Osteocyte (in vitro differentiated cells): Measurements from ENCODE around the gene SCYGR3. TPM values are rescaled to one million over a fixed set of nuclear protein-coding genes. Genes with fewer than 3 reads are reported as not detected.

Source experiments
- DNase-seq: peaks from one replicate; pipeline ENCODE4 v3.0.0; 2021; ENCODE audit warnings: mixed read lengths; ENCODE audit not compliant: unreplicated experiment; ENCODE audit errors: extremely low spot score
- H3K27ac Mint-ChIP-seq: one replicate; pipeline ENCODE4 v1.8.0; 2021; ENCODE audit warnings: mild to moderate bottlenecking, mixed read lengths; ENCODE audit not compliant: unreplicated experiment
- H3K27me3 Mint-ChIP-seq: one replicate; pipeline ENCODE4 v1.8.0; 2021; ENCODE audit warnings: mixed read lengths; ENCODE audit not compliant: unreplicated experiment
- H3K36me3 Mint-ChIP-seq: one replicate; pipeline ENCODE4 v1.8.0; 2021; ENCODE audit warnings: mixed read lengths; ENCODE audit not compliant: unreplicated experiment
- H3K4me1 Mint-ChIP-seq: one replicate; pipeline ENCODE4 v1.8.0; 2021; ENCODE audit warnings: mixed read lengths; ENCODE audit not compliant: unreplicated experiment
- H3K4me3 Mint-ChIP-seq: one replicate; pipeline ENCODE4 v1.8.0; 2021; ENCODE audit warnings: mild to moderate bottlenecking, moderate library complexity, mixed read lengths; ENCODE audit not compliant: unreplicated experiment
- H3K9me3 Mint-ChIP-seq: one replicate; pipeline ENCODE4 v1.8.0; 2021; ENCODE audit warnings: mixed read lengths; ENCODE audit not compliant: unreplicated experiment
- CTCF ChIP-seq: fragments of 200-600 bp; sonication (generic); IDR thresholded peaks from 2 replicates; pipeline ENCODE4 v1.5.0; 2021; ENCODE audit warnings: antibody characterized with exemption, mild to moderate bottlenecking, moderate library complexity
- total RNA-seq: library from RNA; stranded (reverse); gene quantifications from 2 replicates; pipeline ENCODE4 v1.2.1, GENCODE V29; 2021

Gene SCYGR3
- total RNA-seq, 1 donor from 2014 or later: not detected

- no peaks in the 10 kb centered on the region for H3K36me3 Mint-ChIP-seq
- no peak for DNase-seq
- peaks cover 5% of the 10 kb centered on the region for H3K27me3 Mint-ChIP-seq
- H3K27ac Mint-ChIP-seq: no peak overlapping the region
- peaks cover 4% of the 10 kb centered on the region for H3K4me1 Mint-ChIP-seq
- H3K4me3 Mint-ChIP-seq: no peak overlapping the region
- TF ChIP-seq CTCF: no peak
- H3K9me3 Mint-ChIP-seq: no peaks in the 10 kb centered on the region
These were observed 1.3 kb upstream of the SCYGR3 start for GRCh38 chr2:227615906-227616305.

GRCh38 chr2:227615181-227615580, 541 bp upstream of the SCYGR3 start:
- no peak overlapping the region for H3K4me3 Mint-ChIP-seq
- peaks cover 5% of the 10 kb centered on the region for H3K27me3 Mint-ChIP-seq
- no peak overlapping the region for H3K27ac Mint-ChIP-seq
- DNase-seq: no peak
- no peaks in the 10 kb centered on the region for H3K36me3 Mint-ChIP-seq
- TF ChIP-seq CTCF: no peak
- no peaks in the 10 kb centered on the region for H3K9me3 Mint-ChIP-seq
- H3K4me1 Mint-ChIP-seq: peaks cover 4% of the 10 kb centered on the region

- Mint-ChIP-seq H3K4me3 (no peak overlapping the region), H3K27me3 (peaks cover 5% of the 10 kb centered on the region), H3K27ac (no peak overlapping the region), H3K4me1 (peaks cover 4% of the 10 kb centered on the region), H3K9me3 (no peaks in the 10 kb centered on the region), H3K36me3 (no peaks in the 10 kb centered on the region)
- DNase-seq: no peak
- TF ChIP-seq CTCF: no peak
These were observed 394 bp downstream of the SCYGR3 start for GRCh38 chr2:227614246-227614645.

GRCh38 chr2:227613272-227613660, 1.4 kb downstream of the SCYGR3 start:
- Mint-ChIP-seq H3K9me3 (no peaks in the 10 kb centered on the region), H3K4me1 (peaks cover 4% of the 10 kb centered on the region), H3K27ac (no peak overlapping the region), H3K4me3 (no peak overlapping the region), H3K36me3 (no peaks in the 10 kb centered on the region), H3K27me3 (peaks cover 5% of the 10 kb centered on the region)
- no peak for DNase-seq
- TF ChIP-seq CTCF: no peak

- no peaks in the 10 kb centered on the region for H3K9me3 Mint-ChIP-seq
- no peak for DNase-seq
- no peak overlapping the region for H3K4me3 Mint-ChIP-seq
- H3K27ac Mint-ChIP-seq: no peak overlapping the region
- peaks cover under 1% of the 10 kb centered on the region for H3K4me1 Mint-ChIP-seq
- H3K27me3 Mint-ChIP-seq: peaks cover 5% of the 10 kb centered on the region
- no peak for TF ChIP-seq CTCF
- no peaks in the 10 kb centered on the region for H3K36me3 Mint-ChIP-seq
These were observed 1.9 kb downstream of the SCYGR3 start for GRCh38 chr2:227612546-227613271.
